Measurements from ENCODE around the gene SNX3. TPM values are rescaled to one million over a fixed set of nuclear protein-coding genes. Genes with fewer than 3 reads are reported as not detected.
"Not testable (repeated sequence)": the region's sequence is repeated elsewhere in the genome, so short reads cannot be mapped to it uniquely, and the experiment has no call there.

Gene SNX3
- 100 to 1,000 TPM; 164 to 271 TPM for total RNA-seq
- 100 to 1,000 TPM; 279 to 303 TPM for polyA plus RNA-seq (ENCODE audit: insufficient read length in 2 of 2)
- long read RNA-seq, donor 1, transcript SNX3-202 (4 exons, 890 nt) = minor isoform, 7 of 124 reads
- long read RNA-seq, donor 1, transcript SNX3-201 (4 exons, 1,755 nt) = major isoform, 103 of 124 reads
- long read RNA-seq, donor 1, partial matches to known transcripts = 14 of 124 reads
- long read RNA-seq, donor 1, other reads (novel, unspliced or antisense) = 0 of 124 reads
- long read RNA-seq, donor 2, transcript SNX3-201 (4 exons, 1,755 nt) = major isoform, 49 of 70 reads
- long read RNA-seq, donor 2, partial matches to known transcripts = 20 of 70 reads
- long read RNA-seq, donor 2, other reads (novel, unspliced or antisense) = 0 of 70 reads
- long read RNA-seq, donor 3, transcript SNX3-202 (4 exons, 890 nt) = minor isoform, 6 of 76 reads
- long read RNA-seq, donor 3, transcript SNX3-201 (4 exons, 1,755 nt) = major isoform, 43 of 76 reads
- long read RNA-seq, donor 3, partial matches to known transcripts = 26 of 76 reads
- long read RNA-seq, donor 3, other reads (novel, unspliced or antisense) = 0 of 76 reads
- long read RNA-seq, donor 4, transcript SNX3-202 (4 exons, 890 nt) = minor isoform, 9 of 211 reads
- long read RNA-seq, donor 4, transcript SNX3-201 (4 exons, 1,755 nt) = major isoform, 137 of 211 reads
- long read RNA-seq, donor 4, partial matches to known transcripts = 62 of 211 reads
- long read RNA-seq, donor 4, other reads (novel, unspliced or antisense) = 0 of 211 reads

GRCh38 chr6:108260809-108261569 is at the start of gene SNX3:
Gene SNX3 (minus strand): TSS chr6:108261040. CDS start chr6:108260921, 119 bp downstream.
- Histone ChIP-seq H3K4me1 (ENCODE audit: control insufficient read depth, insufficient read depth, low read length) (peaks cover 14% of the 10 kb centered on the region), H3K27me3 (ENCODE audit: control insufficient read depth, insufficient read depth, low read length) (no peaks in the 10 kb centered on the region), H3K9me3 (ENCODE audit: control insufficient read depth, insufficient read depth, low read length) (no peaks in the 10 kb centered on the region), H3K27ac (ENCODE audit: low read depth, low read length) (peak within 1 kb of the TSS; percentile 99), H3K36me3 (ENCODE audit: control insufficient read depth, insufficient read depth, low read length) (peaks cover 10% of the 10 kb centered on the region), H3K4me3 (ENCODE audit: low read depth, low read length) (peak within 1 kb of the TSS; percentile 83)
- peak; percentile 80 to 98 (median 92) for DNase-seq (ENCODE audit: low read depth in 4 of 6, low spot score in 6 of 6)
- WGBS (ENCODE audit: insufficient coverage) = under 1% methylated on average over 83 of the region's 83 CpGs

DNA sequence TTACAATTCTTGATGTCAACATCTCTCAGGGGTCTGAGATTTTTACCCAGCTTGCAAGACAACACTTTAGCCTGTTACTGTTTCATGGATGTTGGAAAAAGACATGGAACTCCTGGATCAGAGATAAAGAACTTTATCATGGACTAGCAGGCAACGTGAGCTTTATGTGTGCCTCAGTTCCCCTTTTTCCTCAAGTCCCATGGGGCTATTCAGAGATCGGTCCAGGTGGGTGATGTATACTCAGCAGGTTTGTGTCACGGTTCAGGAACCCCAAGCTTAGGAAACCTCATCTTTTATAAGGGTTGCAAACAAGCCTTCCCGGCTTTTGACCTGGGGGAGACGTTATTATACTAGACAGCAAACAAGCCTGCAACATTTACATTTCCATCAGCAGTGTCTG is 49.0 kb upstream of the SNX3 start:
- no peak overlapping the region for H3K4me3 ChIP-seq (ENCODE audit: low read depth, low read length)
- no peaks in the 10 kb centered on the region for H3K4me1 ChIP-seq (ENCODE audit: control insufficient read depth, insufficient read depth, low read length)
- WGBS (ENCODE audit: insufficient coverage) = 94% methylated on average over 2 of the region's 5 CpGs
- no peaks in the 10 kb centered on the region for H3K27me3 ChIP-seq (ENCODE audit: control insufficient read depth, insufficient read depth, low read length)
- H3K36me3 ChIP-seq (ENCODE audit: control insufficient read depth, insufficient read depth, low read length) = no peaks in the 10 kb centered on the region
- H3K27ac ChIP-seq (ENCODE audit: low read depth, low read length) = no peak overlapping the region
- no peaks in the 10 kb centered on the region for H3K9me3 ChIP-seq (ENCODE audit: control insufficient read depth, insufficient read depth, low read length)
- no peak for DNase-seq (ENCODE audit: low read depth in 4 of 6, low spot score in 6 of 6)

- H3K36me3 ChIP-seq (ENCODE audit: control insufficient read depth, insufficient read depth, low read length); H3K4me3 ChIP-seq (ENCODE audit: low read depth, low read length); H3K27ac ChIP-seq (ENCODE audit: low read depth, low read length); H3K4me1 ChIP-seq (ENCODE audit: control insufficient read depth, insufficient read depth, low read length); DNase-seq (ENCODE audit: low read depth in 4 of 6, low spot score in 6 of 6); H3K9me3 ChIP-seq (ENCODE audit: control insufficient read depth, insufficient read depth, low read length); H3K27me3 ChIP-seq (ENCODE audit: control insufficient read depth, insufficient read depth, low read length): not testable (repeated sequence)
- no CpG with 5 or more reads among the region's 4 CpGs for WGBS (ENCODE audit: insufficient coverage)
Observed at GRCh38 chr6:108308641-108309040, 47.8 kb upstream of the SNX3 start.

DNA sequence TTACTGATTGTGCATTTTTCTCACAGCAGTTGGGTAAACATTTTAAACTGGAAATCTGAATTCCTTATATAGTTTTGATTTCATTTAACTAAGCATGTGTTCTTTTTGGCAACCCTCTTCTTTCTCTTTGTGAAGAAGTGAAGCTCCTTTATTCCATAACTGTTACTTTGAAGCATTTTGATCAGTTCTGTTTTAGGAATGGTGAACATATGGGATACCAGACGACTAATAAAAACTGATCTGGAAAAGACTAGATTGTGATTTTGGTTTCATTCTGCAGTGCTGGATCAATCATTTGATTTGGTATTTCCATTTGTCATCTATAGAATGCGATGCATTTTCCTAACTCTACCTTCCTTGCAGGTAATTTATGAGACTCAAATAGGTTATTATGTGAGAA is 43.8 kb upstream of the SNX3 start:
- H3K27ac ChIP-seq (ENCODE audit: low read depth, low read length) = no peak overlapping the region
- WGBS (ENCODE audit: insufficient coverage) = 82% methylated on average over 1 of the region's 2 CpGs
- DNase-seq (ENCODE audit: low read depth in 4 of 6, low spot score in 6 of 6) = peak in 1 of 6 donors; percentile 72
- H3K4me1 ChIP-seq (ENCODE audit: control insufficient read depth, insufficient read depth, low read length) = no peaks in the 10 kb centered on the region
- no peaks in the 10 kb centered on the region for H3K27me3 ChIP-seq (ENCODE audit: control insufficient read depth, insufficient read depth, low read length)
- no peak overlapping the region for H3K4me3 ChIP-seq (ENCODE audit: low read depth, low read length)
- no peaks in the 10 kb centered on the region for H3K36me3 ChIP-seq (ENCODE audit: control insufficient read depth, insufficient read depth, low read length)
- H3K9me3 ChIP-seq (ENCODE audit: control insufficient read depth, insufficient read depth, low read length) = no peaks in the 10 kb centered on the region

DNA sequence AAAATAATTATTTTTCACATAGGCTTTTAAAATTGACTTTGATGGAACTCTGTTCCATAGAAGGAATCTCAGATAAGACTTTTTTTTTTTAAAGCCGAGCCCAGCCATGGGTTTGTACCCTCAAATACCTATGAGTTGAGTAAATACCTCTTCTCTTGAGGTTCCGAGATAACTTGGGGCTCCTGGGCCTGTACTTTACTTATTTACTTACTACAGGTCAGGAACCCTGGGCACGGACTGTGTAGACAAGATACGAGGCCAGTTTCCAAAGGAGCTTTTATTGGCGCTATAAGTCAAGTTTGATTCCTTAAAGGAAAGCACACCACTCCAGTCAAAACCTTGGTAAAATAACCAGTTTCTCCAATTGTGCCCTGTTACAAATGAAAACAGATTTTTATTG is 41.5 kb upstream of the SNX3 start:
- Histone ChIP-seq H3K9me3 (ENCODE audit: control insufficient read depth, insufficient read depth, low read length) (no peaks in the 10 kb centered on the region), H3K27me3 (ENCODE audit: control insufficient read depth, insufficient read depth, low read length) (no peaks in the 10 kb centered on the region)
- 97% methylated on average over 4 of the region's 5 CpGs for WGBS (ENCODE audit: insufficient coverage)

DNA sequence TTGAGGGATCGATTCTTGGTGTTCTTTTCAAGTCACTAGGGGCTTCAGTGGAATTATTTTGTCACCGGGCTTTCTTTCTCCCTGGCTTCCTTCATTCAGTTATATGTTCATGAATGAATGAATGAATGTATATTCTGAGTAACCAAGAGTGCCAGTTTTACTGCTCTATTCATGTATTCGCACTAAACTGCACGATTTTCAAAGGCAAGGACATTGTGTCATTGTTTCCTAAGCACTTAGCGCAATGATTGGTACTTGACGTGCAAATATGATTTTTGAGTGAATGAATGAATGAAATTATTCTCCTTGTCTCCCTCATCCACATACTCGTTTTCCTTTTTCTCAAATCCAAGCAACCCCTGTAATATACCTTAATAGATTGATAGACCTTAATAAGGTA is 34.8 kb upstream of the SNX3 start:
- Histone ChIP-seq H3K27ac (ENCODE audit: low read depth, low read length) (peak overlapping the region; percentile 92), H3K36me3 (ENCODE audit: control insufficient read depth, insufficient read depth, low read length) (no peaks in the 10 kb centered on the region), H3K27me3 (ENCODE audit: control insufficient read depth, insufficient read depth, low read length) (no peaks in the 10 kb centered on the region), H3K4me1 (ENCODE audit: control insufficient read depth, insufficient read depth, low read length) (peaks cover 9% of the 10 kb centered on the region), H3K4me3 (ENCODE audit: low read depth, low read length) (peak overlapping the region; percentile 98), H3K9me3 (ENCODE audit: control insufficient read depth, insufficient read depth, low read length) (no peaks in the 10 kb centered on the region)
- no peak for DNase-seq (ENCODE audit: low read depth in 4 of 6, low spot score in 6 of 6)
- no CpG with 5 or more reads among the region's 7 CpGs for WGBS (ENCODE audit: insufficient coverage)

More for the DNA sequence above, 41.5 kb upstream of the SNX3 start:
- Histone ChIP-seq H3K27ac (ENCODE audit: low read depth, low read length) (no peak overlapping the region), H3K4me1 (ENCODE audit: control insufficient read depth, insufficient read depth, low read length) (no peaks in the 10 kb centered on the region), H3K36me3 (ENCODE audit: control insufficient read depth, insufficient read depth, low read length) (no peaks in the 10 kb centered on the region), H3K4me3 (ENCODE audit: low read depth, low read length) (no peak overlapping the region)
- no peak for DNase-seq (ENCODE audit: low read depth in 4 of 6, low spot score in 6 of 6)

DNA sequence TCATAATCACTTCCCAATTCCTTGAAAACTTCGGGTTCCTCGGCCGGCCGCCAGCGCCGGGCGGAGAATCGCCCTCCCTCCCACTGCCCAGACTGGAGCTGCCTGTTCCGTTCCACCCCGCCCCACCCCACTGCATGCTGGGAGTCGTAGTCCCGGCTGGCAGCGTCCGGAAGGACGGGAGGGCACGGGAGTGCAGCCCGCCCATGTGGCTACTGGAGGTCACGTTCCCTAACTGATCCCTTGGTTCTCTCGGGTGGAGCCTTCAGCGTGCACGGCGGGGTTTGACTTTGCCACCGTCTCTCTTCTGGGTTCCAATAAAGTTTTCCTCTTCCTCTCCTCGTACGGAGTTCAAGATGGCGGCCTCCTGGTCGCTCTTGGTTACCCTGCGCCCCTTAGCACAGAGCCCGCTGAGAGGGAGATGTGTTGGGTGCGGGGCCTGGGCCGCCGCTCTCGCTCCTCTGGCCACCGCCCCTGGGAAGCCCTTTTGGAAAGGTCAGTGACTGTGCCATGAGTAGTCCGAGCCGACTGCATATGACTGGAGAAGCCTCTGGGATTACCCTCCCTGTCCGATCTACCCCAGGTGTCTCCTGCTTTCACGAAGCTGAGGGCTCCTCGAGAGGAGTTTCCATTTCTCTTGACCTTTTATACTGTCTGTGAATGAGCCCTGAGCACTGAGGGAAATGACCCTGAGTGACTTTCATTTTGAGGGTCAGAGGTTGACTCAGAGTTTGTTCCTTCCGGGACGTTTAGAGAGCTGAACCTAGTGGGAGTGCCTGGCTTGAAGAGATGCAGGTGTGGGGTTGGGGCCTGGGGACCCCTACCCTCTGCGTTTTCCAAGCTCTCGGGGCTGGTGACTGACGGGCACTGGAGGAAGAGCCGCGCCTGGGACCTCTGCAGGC is 34.1 kb upstream of the SNX3 start, which contains the start of gene AFG1L:
AFG1L (plus strand) TSS at position 328 of the 899 bp plus-strand sequence; CDS start at position 354, 26 bp downstream.
- 0% methylated on average over 43 of the region's 46 CpGs for WGBS (ENCODE audit: insufficient coverage)
- H3K27me3 ChIP-seq (ENCODE audit: control insufficient read depth, insufficient read depth, low read length) = no peaks in the 10 kb centered on the region
- H3K4me3 ChIP-seq (ENCODE audit: low read depth, low read length) = peak within 1 kb of the TSS; percentile 98
- H3K27ac ChIP-seq (ENCODE audit: low read depth, low read length) = peak within 1 kb of the TSS; percentile 92
- DNase-seq (ENCODE audit: low read depth in 4 of 6, low spot score in 6 of 6) = peak; percentile 71 to 96 (median 88)
- H3K36me3 ChIP-seq (ENCODE audit: control insufficient read depth, insufficient read depth, low read length) = no peaks in the 10 kb centered on the region
- H3K4me1 ChIP-seq (ENCODE audit: control insufficient read depth, insufficient read depth, low read length) = peaks cover 9% of the 10 kb centered on the region
- H3K9me3 ChIP-seq (ENCODE audit: control insufficient read depth, insufficient read depth, low read length) = no peaks in the 10 kb centered on the region

GRCh38 chr6:108294297-108294726 is 33.5 kb upstream of the SNX3 start:
- peak overlapping the region; percentile 98 for H3K4me3 ChIP-seq (ENCODE audit: low read depth, low read length)
- no peaks in the 10 kb centered on the region for H3K27me3 ChIP-seq (ENCODE audit: control insufficient read depth, insufficient read depth, low read length)
- 16% methylated on average over 10 of the region's 16 CpGs for WGBS (ENCODE audit: insufficient coverage)
- no peaks in the 10 kb centered on the region for H3K36me3 ChIP-seq (ENCODE audit: control insufficient read depth, insufficient read depth, low read length)
- H3K9me3 ChIP-seq (ENCODE audit: control insufficient read depth, insufficient read depth, low read length) = no peaks in the 10 kb centered on the region
- DNase-seq (ENCODE audit: low read depth in 4 of 6, low spot score in 6 of 6) = no peak
- H3K27ac ChIP-seq (ENCODE audit: low read depth, low read length) = peak overlapping the region; percentile 92
- peaks cover 9% of the 10 kb centered on the region for H3K4me1 ChIP-seq (ENCODE audit: control insufficient read depth, insufficient read depth, low read length)

Measured in spinal cord (tissue), 10 donors.